GM12878 (cell line): Measurements from ENCODE around the gene PDE11A. TPM values are rescaled to one million over a fixed set of nuclear protein-coding genes. Genes with fewer than 3 reads are reported as not detected.

ENCODE experiments used
- ATAC-seq: fragments of 200-7000 bp; cut with Tn5 transposase; 3 replicates; pipeline ENCODE4 v1.9.1; 2020; ENCODE audit warnings: mild to moderate bottlenecking, moderate library complexity
- BruUV-seq: library from RNA; stranded (reverse); fragments of 400-500 nt; replicated peaks from 2 replicates; lab custom pipeline; 2021; lab: Mats Ljungman, UMichigan
- CTCF ChIA-PET: fragments of 300-600 bp; sonication (Branson Sonifier 250); formaldehyde crosslinking; extraction: SDS; loops from one replicate; lab custom pipeline; 2021; ENCODE audit warnings: inconsistent platforms; lab: Yijun Ruan, JAX
- POLR2A ChIA-PET: fragments of 350-600 bp; formaldehyde crosslinking; extraction: SDS; loops from one replicate; lab custom pipeline; 2021; ENCODE audit warnings: inconsistent platforms; lab: Charles Lee
- RAD21 ChIA-PET: fragments of 300-600 bp; sonication (Branson Sonifier 250); formaldehyde crosslinking; loops from one replicate; lab custom pipeline; 2023; ENCODE audit warnings: antibody characterized with exemption; ENCODE audit not compliant: unreplicated experiment; lab: Charles Lee
- SMC1A ChIA-PET: fragments of 300-600 bp; sonication (Branson Sonifier 250); formaldehyde crosslinking; loops from one replicate; lab custom pipeline; 2023; ENCODE audit not compliant: unreplicated experiment, uncharacterized antibody; lab: Charles Lee
- DNase-seq: peaks from one replicate; pipeline ENCODE4 v3.0.0-alpha.2; 2011; ENCODE audit warnings: low read depth, low spot score
- FAIRE-seq: peaks from 3 replicates; lab custom pipeline; 2011; peaks lifted over from hg19 to GRCh38; lab: Jason Lieb, UNC
- H2AFZ ChIP-seq: 2 replicates; pipeline ENCODE4 v1.6.0; 2011; ENCODE audit warnings: low read depth, low read length, control low read depth; ENCODE audit not compliant: control insufficient read depth
- H3K27ac ChIP-seq: 2 replicates; pipeline ENCODE4 v1.5.1; 2011; ENCODE audit warnings: control low read depth; ENCODE audit not compliant: control insufficient read depth, insufficient read depth
- H3K27me3 ChIP-seq, 2 experiments: replicated peaks in 1 of 2; 2 replicates each; pipeline versions ENCODE4 v1.6.0 to v1.6.1; 2011; ENCODE audit warnings: low read length in 1 of 2; ENCODE audit not compliant: control insufficient read depth in 2 of 2, insufficient read depth in 2 of 2
- H3K36me3 ChIP-seq, 2 experiments: 2 replicates each; pipeline ENCODE4 v1.5.1; 2011; ENCODE audit warnings: low read length in 1 of 2; ENCODE audit not compliant: control insufficient read depth in 2 of 2, insufficient read depth in 2 of 2
- H3K4me1 ChIP-seq: 2 replicates; pipeline ENCODE4 v1.6.1; 2011; ENCODE audit warnings: mild to moderate bottlenecking, low read length, moderate library complexity, mixed read lengths; ENCODE audit not compliant: control insufficient read depth, insufficient read depth
- H3K4me2 ChIP-seq: 2 replicates; pipeline ENCODE4 v1.6.0; 2011; ENCODE audit warnings: control low read depth; ENCODE audit not compliant: control insufficient read depth, insufficient read depth
- H3K4me3 ChIP-seq: fragments of 200-600 bp; sonication (generic); 2 replicates; pipeline ENCODE4 v1.5.1; 2016
- H3K79me2 ChIP-seq: 2 replicates; pipeline ENCODE4 v1.6.0; 2011; ENCODE audit warnings: low read length; ENCODE audit not compliant: control insufficient read depth, insufficient read depth
- H3K9ac ChIP-seq: 2 replicates; pipeline ENCODE4 v1.8.0; 2011; ENCODE audit warnings: low read length, control low read depth, mixed read lengths; ENCODE audit not compliant: control insufficient read depth, insufficient read depth
- H3K9me3 ChIP-seq: replicated peaks from 3 replicates; pipeline ENCODE4 v1.5.1; 2011; ENCODE audit warnings: mild to moderate bottlenecking, low read length; ENCODE audit not compliant: control insufficient read depth, insufficient read depth
- H4K20me1 ChIP-seq: 2 replicates; pipeline ENCODE4 v1.6.0; 2011; ENCODE audit not compliant: control insufficient read depth, insufficient read depth
- ATF2 ChIP-seq: IDR thresholded peaks from 2 replicates; pipeline ENCODE4 v1.6.1; 2012; ENCODE audit warnings: low read length, inconsistent platforms
- EED ChIP-seq: sonication (generic); IDR thresholded peaks from 2 replicates; pipeline ENCODE4 v1.6.1; 2016; ENCODE audit warnings: antibody characterized with exemption, low read depth
- FOXM1 ChIP-seq: IDR thresholded peaks from 2 replicates; pipeline ENCODE4 v1.6.1; 2012; ENCODE audit warnings: low read depth, mild to moderate bottlenecking, inconsistent platforms, low read length, moderate library complexity
- RELB ChIP-seq: fragments of 450-650 bp; IDR thresholded peaks from 2 replicates; pipeline ENCODE4 v1.6.1; 2017; ENCODE audit warnings: low read depth, mild to moderate bottlenecking, moderate library complexity
- SREBF2 ChIP-seq: IDR thresholded peaks from 2 replicates; pipeline ENCODE4 v1.6.1; 2012; ENCODE audit warnings: mild to moderate bottlenecking, low read length
- WGBS: methylation state at CpG from one replicate; pipeline ENCODE4 v1.1.6; 2016; ENCODE audit warnings: low lambda C conversion rate; ENCODE audit not compliant: insufficient replicate concordance, insufficient coverage; ENCODE audit errors: missing lambda C conversion rate; 5-methylcytosine and 5-hydroxymethylcytosine counted together
- in situ Hi-C: fragments of 300-500 bp; cut with MboI; formaldehyde crosslinking; loops from 9 replicates; pipeline ENCODE4 v1.14.3; 2018; ENCODE audit warnings: mixed read lengths
- intact Hi-C: fragments of 100-400 bp; cut with micrococcal nuclease; formaldehyde crosslinking; loops from one replicate; pipeline ENCODE4 v1.14.2; 2022; ENCODE audit not compliant: unreplicated experiment
- polyA plus RNA-seq, 11 experiments: library from polyadenylated mRNA; depleted of rRNA in 4 of 11; unstranded in 6 of 11; stranded (reverse) in 5 of 11; fragments of >200 nt; fragmentation: Nextera tagmentation in 4 of 11; fragmentation: Illumina TruSeq in 1 of 11; extraction: Ambion mirVana in 4 of 11; extraction: Trizol in 1 of 11; gene quantifications; 1 replicate in 1 of 11; 2 replicates in 10 of 11; pipeline versions ENCODE4 v1.2.1 to v1.2.3, GENCODE V29; 2011 to 2016; ENCODE audit warnings: inconsistent platforms in 2 of 11, missing spikeins in 2 of 11, low read depth in 1 of 11
- total RNA-seq, 4 experiments: library from RNA; depleted of rRNA in 3 of 4; stranded (reverse); fragments of >200 nt in 3 of 4; fragmentation: Illumina TruSeq in 1 of 4; extraction: Trizol in 1 of 4; gene quantifications; 2 replicates each; pipeline versions ENCODE4 v1.2.1 to v1.2.3, GENCODE V29; 2013 to 2021

PDE11A gene
- total and polyA plus RNA-seq, 10 of the 15 experiments (the other 5 are each of a cell fraction or from before 2014, with no cell fraction given) = 0.01 to 0.17 (median 0.06) TPM; not detected in 5

GRCh38 chr2:177992992-177993391 is 79.6 kb downstream of the PDE11A start:
- Histone ChIP-seq H3K79me2 (no peaks in the 10 kb centered on the region), H3K4me2 (no peak overlapping the region), H3K27ac (no peak overlapping the region), H3K9ac (no peak overlapping the region), H3K36me3 (no peaks in the 10 kb centered on the region), H3K4me1 (no peaks in the 10 kb centered on the region), H2AFZ (no peak overlapping the region), H3K27me3 (no peaks in the 10 kb centered on the region), H3K9me3 (no peaks in the 10 kb centered on the region), H4K20me1 (no peaks in the 10 kb centered on the region), H3K4me3 (no peak overlapping the region)
- intact Hi-C loops = no loop called here
- ChIA-PET RAD21 (no interaction called here), POLR2A (no interaction called here), SMC1A (no interaction called here), CTCF (interaction anchor here (0.6 to 4.4 kb wide), 2 partner anchors 8 to 1341 kb away, joined by 3 to 29 read pairs; no protein-coding TSS in a partner anchor)
- no peak for FAIRE-seq
- DNase-seq = no peak
- WGBS = 15% methylated on average over 2 of the region's 2 CpGs
- ATAC-seq = no peak
- TF ChIP-seq RELB (no peak), SREBF2 (no peak), EED (no peak), FOXM1 (no peak), ATF2 (no peak)
- in situ Hi-C loops = no loop called here
- no TSS peak for BruUV-seq
